Sciatic nerve (tissue), 2 donors: Measurements from ENCODE around the gene CA9. TPM values are rescaled to one million over a fixed set of nuclear protein-coding genes. Genes with fewer than 3 reads are reported as not detected.

Experiments
- ATAC-seq: fragments of 200-7000 bp; cut with Tn5 transposase; one replicate; pipeline ENCODE4 v1.9.1; 2020; ENCODE audit warnings: mild to moderate bottlenecking, moderate library complexity
- DNase-seq: peaks from one replicate; pipeline ENCODE4 v3.0.0-alpha.2; 2020; ENCODE audit warnings: low spot score
- intact Hi-C: fragments of 100-400 bp; cut with DNase I; formaldehyde crosslinking; loops from one replicate; pipeline ENCODE4 v1.14.2; 2022
- total RNA-seq: library from RNA; stranded (reverse); fragmentation: NEBNext Ultra II Directional; extraction: Animal tissue kit (Norgen Biotek cat#: 25700); gene quantifications from one replicate; pipeline ENCODE4 v1.2.1, GENCODE V29; 2021
- donor health status: DM: no; HTN: no; CAD: no.
- donor health status: DM: no; HTN: no; CAD: no.

Gene CA9
- total RNA-seq, 1 donor from 2014 or later: not detected

DNA sequence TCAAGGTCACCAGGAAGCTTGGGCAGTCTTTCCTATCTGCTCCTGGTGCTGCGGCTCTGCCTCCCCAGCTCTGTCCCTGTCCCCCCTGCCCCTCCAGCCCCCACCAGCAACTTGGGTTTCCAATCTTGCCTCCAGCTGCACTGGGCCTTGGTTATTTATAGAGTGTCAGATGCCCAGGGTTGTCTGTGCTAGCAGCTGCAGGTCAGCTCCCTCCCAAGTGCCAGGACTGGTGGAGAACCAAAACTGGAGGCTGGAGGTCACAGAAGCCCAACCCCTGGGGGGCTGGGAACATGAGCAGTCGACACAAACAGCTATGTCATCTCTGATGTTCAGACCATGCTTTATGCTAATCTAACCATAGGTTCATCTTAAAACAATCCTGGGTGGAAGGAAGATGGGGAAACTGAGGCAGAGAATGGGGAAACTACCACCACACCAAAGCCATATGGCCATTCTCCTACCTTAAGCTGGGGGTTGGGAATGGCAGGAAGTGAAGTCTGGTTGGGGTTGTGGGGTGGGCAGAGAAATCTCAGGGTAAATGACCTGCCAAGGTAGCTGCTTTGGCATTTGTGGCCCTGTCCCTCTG is 14.3 kb downstream of the CA9 start:
- intact Hi-C loops: no loop called here
- ATAC-seq (no peak), DNase-seq (no peak)

DNA sequence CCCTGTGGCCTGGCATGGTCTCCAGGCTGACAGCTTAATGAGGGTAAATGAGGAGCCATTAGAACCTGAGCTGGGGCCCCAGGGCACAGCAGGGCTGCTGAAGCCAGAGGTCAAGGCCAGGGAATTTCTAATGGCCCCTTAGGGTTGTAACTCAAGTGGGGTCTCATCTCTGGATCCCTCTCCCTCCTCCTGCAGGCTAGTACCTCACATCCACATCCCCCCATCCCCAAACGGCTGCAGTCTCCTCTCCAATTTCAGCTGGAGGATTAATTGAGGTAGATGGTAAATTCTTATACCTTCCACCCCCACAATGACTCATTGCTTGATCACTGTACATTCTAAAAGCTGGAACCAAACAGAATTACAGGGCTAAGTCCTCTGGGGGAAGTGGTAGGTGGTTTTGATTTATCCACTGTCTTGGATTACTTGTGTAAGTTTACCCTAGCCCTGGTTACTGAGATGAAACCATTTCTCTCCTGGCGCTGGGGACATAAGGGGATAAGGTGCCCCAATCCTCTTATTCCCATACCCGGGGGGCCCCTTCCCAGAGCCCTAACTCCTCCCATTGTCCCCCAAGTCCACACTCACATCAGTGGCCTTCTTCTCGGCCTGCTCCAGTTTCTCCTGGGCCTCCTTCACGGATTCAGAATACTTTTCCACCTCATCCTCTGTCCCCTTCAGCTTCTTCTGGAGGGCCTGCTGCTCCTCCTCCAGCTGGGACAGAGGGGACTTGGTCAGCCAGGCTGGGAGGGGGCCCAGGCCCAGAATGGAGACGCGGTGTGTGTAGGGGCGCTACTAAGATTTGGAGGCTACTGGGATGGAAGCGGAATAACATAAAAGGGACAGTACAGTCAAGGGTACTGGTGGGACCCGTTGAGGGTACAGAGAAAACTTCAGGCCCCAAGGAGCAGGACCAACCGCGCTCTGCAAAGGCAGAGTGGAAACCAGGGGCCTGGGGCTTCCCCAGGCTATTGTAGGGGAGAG is 15.1 kb downstream of the CA9 start:
- DNase-seq (no peak), ATAC-seq (no peak)
- intact Hi-C loops: no loop called here

- peak; percentile 76 for DNase-seq
- peak; percentile 52 for ATAC-seq
- intact Hi-C loops: no loop called here
These were observed 16.0 kb downstream of the CA9 start, which contains the start of gene TPM2 for GRCh38 chr9:35689542-35690293. Gene TPM2, minus strand, starts transcription at chr9:35689925. Its CDS starts 108 bp downstream, at chr9:35689817.

GRCh38 chr9:35690294-35690613 is 16.5 kb downstream of the CA9 start:
- no peak for DNase-seq
- ATAC-seq: no peak
- intact Hi-C loops: no loop called here

DNA sequence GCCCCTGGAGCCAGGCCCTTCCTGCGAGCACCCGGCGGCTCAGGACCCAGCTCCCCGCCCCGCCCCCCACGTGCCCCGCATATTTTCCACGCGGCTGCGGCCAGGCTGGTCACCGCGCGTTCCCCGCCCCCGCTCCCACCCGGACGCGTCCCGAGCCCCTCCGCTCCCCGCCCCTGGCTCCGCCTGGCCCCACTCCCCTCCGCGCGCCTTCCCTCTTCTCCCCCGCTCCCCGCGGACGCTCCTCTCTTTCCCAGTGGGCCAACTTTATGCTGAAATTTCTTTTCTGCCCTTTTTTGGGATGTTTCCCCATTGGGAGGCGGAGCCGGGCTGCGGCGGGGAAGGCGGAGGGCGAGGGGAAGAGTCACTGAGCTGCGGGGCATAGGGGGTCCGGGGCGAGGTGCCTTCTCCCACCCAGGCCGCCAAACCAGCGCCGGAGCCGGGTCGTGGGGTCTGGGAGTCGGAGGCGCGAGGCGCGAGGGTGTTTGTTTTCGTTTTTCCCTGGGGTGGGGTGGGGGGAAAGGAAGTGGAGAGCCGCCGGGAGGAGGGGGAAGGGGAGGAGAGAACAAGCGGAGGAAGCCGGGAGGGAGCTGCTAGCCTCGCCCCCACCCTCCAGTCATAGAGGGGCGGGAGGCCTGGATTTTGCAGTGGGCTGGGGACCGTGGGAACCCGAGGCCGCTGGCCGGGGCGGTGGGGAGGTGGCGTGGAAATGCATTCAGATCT is 17.0 kb downstream of the CA9 start:
- peak; percentile 87 for DNase-seq
- intact Hi-C loops: no loop called here
- ATAC-seq: peak; percentile 74

- no peak for ATAC-seq
- intact Hi-C loops: no loop called here
- DNase-seq: no peak
These were observed 17.6 kb downstream of the CA9 start for GRCh38 chr9:35691334-35691650.

DNA sequence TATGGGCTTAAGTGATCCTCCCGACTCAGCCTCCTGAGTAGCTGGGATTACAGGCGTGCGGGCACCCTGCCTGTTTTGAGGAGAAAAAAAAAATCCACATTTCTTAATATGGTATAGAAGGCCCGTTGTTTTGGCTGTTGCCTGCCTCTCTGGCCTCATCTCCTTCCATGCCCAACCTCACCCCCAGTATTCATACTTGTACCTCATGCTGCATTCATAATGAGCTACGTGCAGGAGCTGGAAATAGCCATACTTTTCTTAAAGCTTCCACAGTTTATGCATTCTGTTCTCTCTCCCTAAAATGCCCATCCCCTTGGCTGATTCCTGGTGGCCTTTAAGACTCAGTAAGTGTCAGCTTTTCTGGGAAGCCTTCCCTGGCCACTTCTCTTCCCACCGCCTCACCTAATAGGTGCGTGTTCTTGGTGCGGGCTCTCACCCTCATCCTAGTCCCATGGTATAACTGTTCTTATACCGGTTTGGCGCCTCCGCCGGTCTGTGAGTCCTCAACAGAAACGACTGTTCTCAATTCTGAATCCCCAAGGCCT is 18.1 kb downstream of the CA9 start:
- DNase-seq (no peak), ATAC-seq (no peak)

DNA sequence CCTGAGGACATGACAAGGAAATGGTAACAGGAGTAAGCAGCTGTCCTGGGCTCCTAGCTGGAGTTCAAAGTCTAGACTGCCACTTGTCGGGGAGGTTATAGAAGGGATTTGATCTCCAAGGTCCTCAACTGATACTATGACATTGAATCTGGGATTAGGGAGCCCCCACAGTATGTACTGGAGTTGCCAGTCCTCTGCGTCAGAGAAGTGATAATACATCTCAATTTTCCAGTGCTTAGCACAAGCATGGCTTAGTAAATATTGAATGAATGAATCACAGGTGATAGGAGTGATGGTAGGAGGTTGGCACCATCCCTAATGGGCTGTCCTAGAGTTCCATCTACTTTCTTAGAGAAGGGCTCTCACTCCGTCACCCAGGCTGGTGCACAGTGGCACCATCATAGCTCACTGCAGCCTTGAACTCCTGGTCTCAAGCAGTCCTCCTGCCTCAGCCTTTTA is 22.2 kb downstream of the CA9 start:
- no peak for DNase-seq
- intact Hi-C loops: no loop called here
- no peak for ATAC-seq

More for the DNA sequence above, 18.1 kb downstream of the CA9 start:
- intact Hi-C loops: no loop called here

DNA sequence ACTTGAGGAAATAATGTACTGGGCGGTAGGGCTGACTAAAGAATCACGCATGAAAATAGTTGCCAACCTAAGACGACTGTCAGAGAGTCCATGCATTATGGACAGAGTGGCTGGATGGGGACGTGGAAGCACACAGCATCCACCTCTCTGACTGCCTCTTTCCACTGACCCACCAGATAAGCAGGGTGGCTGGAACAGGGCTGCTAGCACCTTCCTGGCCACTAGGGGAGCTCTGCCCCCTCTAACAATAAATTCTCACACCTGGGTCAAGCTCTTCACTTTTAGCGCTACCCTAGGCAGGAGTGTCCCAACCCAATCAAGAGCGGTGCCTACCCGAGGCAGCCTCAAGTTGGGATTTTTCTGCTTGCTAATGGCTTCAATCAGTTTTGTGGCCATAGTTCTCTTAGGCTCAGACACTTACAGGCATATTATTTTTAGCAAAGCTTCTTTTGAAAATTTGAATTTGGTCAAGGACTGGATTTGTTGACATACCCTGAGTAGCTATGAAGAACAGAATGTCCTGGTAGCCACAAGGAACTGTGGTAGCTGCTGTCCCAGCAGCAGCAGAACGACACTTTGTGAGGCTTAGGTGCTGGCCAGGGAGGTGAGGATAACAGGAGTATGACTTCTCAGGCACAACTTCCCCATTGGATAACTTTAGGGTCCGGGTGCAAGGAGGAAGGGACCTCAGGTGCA is 22.9 kb downstream of the CA9 start:
- intact Hi-C loops: no loop called here
- DNase-seq (no peak), ATAC-seq (peak; percentile 73)

DNA sequence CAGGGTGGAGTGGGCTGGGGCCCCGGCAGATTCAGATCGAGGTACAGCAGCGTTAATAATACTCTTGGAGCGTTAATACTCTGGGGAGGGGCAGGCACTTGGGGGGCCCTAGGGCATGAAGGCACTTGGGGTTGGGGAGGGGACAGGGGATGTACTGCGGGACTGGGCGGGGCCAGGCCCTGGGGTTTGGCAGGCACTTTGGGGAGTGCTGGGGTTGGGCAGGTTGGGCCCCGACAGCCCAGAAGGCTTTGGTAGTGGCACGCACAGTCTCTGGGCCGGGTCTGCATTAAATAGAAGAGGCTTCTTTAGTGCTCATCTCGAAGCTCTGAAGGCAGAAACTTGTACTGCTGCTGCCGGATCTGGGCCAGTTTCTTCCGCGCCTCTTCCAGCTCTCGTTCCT is 23.8 kb downstream of the CA9 start:
- DNase-seq (no peak), ATAC-seq (peak; percentile 25)
- intact Hi-C loops: no loop called here

DNA sequence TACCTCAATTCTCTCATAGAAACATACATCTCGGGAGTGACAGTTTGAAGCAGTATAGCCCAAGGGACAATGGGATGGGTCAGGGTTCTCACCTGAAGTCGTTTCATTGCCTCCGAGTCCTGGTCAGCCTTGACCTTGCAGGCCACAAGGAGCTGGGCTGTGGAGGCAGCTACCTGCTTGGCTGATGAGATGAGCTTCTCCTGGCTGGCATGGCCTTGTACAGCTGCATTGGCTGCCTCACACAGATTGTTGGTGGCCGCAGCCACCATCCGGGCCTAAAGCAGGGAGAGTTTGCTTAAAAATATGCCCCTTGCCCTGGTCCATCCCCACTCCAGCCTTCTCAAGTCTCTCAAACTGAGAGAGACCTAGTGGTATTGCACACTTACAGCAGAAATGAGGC is 24.5 kb downstream of the CA9 start:
- intact Hi-C loops: no loop called here
- ATAC-seq: no peak
- no peak for DNase-seq

- ATAC-seq (no peak), DNase-seq (no peak)
- intact Hi-C loops: no loop called here
These were observed 26.3 kb downstream of the CA9 start for GRCh38 chr9:35700031-35700430.

DNA sequence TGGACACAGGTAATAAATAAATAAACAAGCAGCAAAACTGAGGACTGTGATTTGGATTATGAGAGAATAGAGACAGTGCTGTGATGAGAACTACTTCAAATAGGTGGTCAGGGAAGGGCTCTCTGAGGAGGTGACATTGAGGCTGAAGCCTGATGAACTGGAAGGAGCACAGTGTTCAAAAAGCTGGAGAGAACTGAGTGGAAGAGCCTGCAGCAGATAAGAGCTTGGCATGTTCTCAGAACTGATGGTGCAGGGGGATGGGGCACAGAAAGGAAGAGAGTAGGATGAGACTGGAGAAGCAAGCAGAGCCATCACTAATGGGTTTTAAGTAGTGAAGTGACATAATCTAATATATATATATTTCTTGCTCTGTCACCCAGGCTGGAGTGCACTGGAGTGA is 27.2 kb downstream of the CA9 start:
- DNase-seq (no peak), ATAC-seq (no peak)
- intact Hi-C loops: no loop called here

- intact Hi-C loops: no loop called here
- no peak for ATAC-seq
- no peak for DNase-seq
These were observed 29.0 kb downstream of the CA9 start for GRCh38 chr9:35702696-35703095.

GRCh38 chr9:35703906-35704672 is 30.4 kb downstream of the CA9 start:
- intact Hi-C loops: no loop called here
- no peak for DNase-seq
- peak; percentile 5 for ATAC-seq

DNA sequence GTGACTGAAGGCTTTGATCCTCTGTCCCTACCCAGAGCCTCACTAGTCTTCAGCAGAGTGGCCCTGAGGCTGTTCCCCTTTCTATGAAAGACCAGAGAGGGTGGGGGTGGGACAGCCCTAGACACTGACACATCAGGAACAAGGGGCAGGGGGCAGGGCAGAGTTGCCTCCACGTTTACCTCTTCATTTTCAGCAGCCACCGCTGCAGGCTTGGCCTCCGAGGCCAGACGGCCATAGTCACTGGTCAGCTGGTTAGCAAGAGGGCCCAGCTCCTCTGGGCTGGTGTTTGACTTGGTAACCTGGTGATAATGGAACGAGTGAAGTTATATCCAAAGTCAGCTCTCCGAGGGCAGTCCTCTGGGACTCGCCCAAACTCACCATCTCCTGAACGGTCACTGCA is 31.6 kb downstream of the CA9 start:
- ATAC-seq: no peak
- intact Hi-C loops: no loop called here
- no peak for DNase-seq

- DNase-seq (no peak), ATAC-seq (no peak)
- intact Hi-C loops: no loop called here
These were observed 32.2 kb downstream of the CA9 start for GRCh38 chr9:35705836-35706430.
